DMS53 treated with DMSO at 0.1 percent for 48 hours (cell line): ENCODE results near the gene KLHL29.

ENCODE experiments used
- DNase-seq: peaks from one replicate; lab custom pipeline; 2025; ENCODE audit not compliant: unreplicated experiment; lab: John Stamatoyannopoulos, UW

The KLHL29 gene

DNA sequence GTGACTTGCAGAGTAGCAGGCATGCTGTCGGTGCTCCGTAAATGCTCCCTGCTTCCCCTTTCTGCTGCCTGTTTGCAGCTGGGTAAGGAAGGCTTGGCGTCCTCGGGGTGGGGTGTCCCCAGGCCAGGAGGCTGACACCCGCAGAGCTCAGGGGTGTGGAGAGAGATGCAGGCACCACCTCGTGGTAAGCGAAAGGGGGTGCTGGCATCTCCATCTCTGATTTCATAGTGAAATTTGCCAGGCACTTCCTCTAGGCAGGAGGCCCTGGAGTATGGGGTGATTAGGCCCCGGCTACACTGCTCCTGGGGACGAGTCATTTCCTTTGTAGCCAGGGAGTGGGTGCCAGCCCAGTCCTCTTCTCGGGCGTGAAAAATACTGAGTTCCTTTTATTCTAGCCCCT is 160.4 kb downstream of the KLHL29 start:
- DNase-seq: no peak

GRCh38 chr2:23545811-23546210 is 160.8 kb downstream of the KLHL29 start:
- DNase-seq: no peak

- no peak for DNase-seq
Measured at GRCh38 chr2:23546913-23547312, 161.9 kb downstream of the KLHL29 start.

- no peak for DNase-seq
Measured at GRCh38 chr2:23547725-23548124, 162.7 kb downstream of the KLHL29 start.

GRCh38 chr2:23548143-23548769 is 163.3 kb downstream of the KLHL29 start:
- DNase-seq: no peak

- DNase-seq: peak; percentile 86
Measured at GRCh38 chr2:23549051-23549450, 164.1 kb downstream of the KLHL29 start.

- DNase-seq: no peak
Measured at GRCh38 chr2:23549821-23550530, 165.0 kb downstream of the KLHL29 start.

DNA sequence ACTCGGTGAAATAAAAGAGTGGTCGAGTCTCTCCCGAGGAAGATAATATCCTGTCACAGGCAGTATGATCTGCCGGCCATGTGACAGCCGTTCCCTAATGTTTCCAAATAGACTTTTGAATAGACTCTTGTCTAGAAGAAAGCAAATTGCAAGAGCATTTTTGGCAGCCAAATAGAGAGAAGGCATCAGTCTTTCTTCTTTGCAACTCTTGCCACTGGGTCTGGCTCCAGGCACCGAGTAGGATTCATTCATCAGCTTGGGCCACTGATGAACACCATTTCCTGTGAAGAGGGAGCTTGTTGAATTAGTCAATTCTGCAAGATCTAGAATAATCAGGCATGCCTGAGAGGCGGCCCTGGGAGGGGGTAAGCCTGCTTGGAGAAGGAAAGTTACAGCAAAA is 165.6 kb downstream of the KLHL29 start:
- no peak for DNase-seq

DNA sequence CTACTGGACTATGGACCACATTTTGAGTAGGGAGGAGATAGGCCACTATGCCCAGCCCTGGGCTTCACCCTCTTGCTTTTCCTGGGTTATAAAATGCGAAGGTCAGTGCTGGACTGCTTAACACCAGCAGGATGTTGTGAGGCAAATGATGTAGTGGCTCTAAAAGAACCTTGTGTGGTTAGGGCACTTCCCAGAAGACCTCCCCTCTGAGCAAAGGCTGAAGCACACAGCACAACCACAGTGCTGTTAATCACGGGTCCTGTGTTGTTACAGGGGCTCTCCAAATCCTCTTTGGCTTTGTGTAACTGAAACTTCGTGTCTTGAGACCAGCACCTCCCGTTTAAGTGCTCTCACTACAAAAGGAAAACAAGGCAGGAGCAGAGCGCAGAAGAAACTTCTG is 166.9 kb downstream of the KLHL29 start:
- no peak for DNase-seq

GRCh38 chr2:23553561-23553960 is 168.6 kb downstream of the KLHL29 start:
- DNase-seq: no peak

DNA sequence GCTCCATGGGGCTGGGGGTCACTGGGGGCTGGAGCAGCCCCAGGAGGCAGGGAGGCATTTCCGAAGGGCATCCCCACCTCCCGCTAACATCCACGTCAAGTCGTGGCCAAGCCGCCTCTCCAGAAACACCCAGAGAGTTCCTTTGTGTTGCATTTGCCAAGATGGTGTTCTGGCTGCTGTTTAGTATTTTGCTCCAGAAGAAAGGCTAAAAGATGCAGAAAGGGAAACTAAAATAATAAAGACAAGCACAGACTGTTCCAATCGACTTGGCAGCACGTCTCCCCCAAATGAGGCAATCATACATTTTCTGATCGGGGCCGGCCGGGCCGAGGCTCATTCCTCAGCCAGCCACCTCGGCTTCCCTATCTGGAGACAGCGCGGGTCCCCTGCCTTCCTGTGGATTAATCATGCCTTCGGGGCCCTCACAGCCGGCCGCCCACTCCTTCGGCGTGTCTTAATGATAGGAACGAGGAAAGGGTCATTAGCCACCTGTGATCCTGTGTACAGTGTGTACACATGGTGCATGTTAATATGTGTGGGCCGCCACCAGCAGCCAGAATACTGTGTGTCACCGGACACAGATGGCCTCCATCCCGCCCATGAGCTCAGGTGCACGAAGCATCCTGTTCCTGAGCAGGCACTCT is 169.2 kb downstream of the KLHL29 start:
- DNase-seq: no peak

- no peak for DNase-seq
Measured at GRCh38 chr2:23555944-23556343, 171.0 kb downstream of the KLHL29 start.

- no peak for DNase-seq
Measured at GRCh38 chr2:23556929-23557328, 171.9 kb downstream of the KLHL29 start.

DNA sequence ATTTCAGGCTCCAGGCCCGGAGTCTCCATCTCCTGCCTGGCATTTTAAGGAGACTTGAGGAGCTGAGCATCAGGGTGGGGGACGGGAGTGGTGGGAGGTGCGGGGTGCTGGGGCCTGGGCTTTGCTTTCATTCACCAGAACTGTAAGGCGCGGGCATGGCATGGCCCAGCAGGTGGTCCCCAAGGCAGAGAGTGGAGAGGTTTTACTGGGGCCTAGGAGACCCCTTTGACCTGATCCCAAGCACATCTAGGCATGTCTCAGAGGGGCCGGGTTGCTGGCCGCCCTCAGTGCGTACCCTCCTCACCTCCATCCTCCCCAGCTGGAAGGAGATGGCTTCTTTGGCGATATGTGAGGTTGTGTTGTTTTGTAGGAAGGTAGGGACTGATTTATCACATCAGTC is 172.5 kb downstream of the KLHL29 start:
- no peak for DNase-seq

- no peak for DNase-seq
Measured at GRCh38 chr2:23559561-23560239, 174.7 kb downstream of the KLHL29 start.

GRCh38 chr2:23561088-23561487 is 176.1 kb downstream of the KLHL29 start:
- DNase-seq: no peak

- no peak for DNase-seq
Measured at GRCh38 chr2:23561544-23561943, 176.6 kb downstream of the KLHL29 start.

GRCh38 chr2:23562143-23562542 is 177.2 kb downstream of the KLHL29 start:
- DNase-seq: no peak

- DNase-seq: no peak
Measured at GRCh38 chr2:23563151-23563550, 178.2 kb downstream of the KLHL29 start.

- no peak for DNase-seq
Measured at GRCh38 chr2:23563673-23564614, 179.0 kb downstream of the KLHL29 start.

- no peak for DNase-seq
Measured at GRCh38 chr2:23564615-23564960, 179.6 kb downstream of the KLHL29 start.
